ENCODE measurements around the gene OR14J1.

- TF ChIP-seq CTCF (IDR thresholded peaks at IDR 0.05) (no peak), POLR2A (IDR thresholded peaks at IDR 0.05) (no peak)
Observed at GRCh38 chr6:29319931-29320330, 18.4 kb downstream of the OR14J1 start.

Measured in testis (tissue), 2 donors.